GM18951 (cell line): ENCODE measurements around the gene EIPR1.

Source experiments
- POLR2A ChIP-seq: IDR thresholded peaks from 4 replicates; pipeline ENCODE4 v1.6.1; 2011; ENCODE audit warnings: mild to moderate bottlenecking; ENCODE audit not compliant: insufficient read length, insufficient read depth; ENCODE audit errors: extremely low read depth
- in situ Hi-C: fragments of 300-500 bp; cut with MboI; formaldehyde crosslinking; loops from one replicate; pipeline ENCODE4 v1.12.0; 2022; ENCODE audit warnings: low sequenced_read_pairs, mixed read lengths, inconsistent platforms; ENCODE audit not compliant: unreplicated experiment

The EIPR1 gene

DNA sequence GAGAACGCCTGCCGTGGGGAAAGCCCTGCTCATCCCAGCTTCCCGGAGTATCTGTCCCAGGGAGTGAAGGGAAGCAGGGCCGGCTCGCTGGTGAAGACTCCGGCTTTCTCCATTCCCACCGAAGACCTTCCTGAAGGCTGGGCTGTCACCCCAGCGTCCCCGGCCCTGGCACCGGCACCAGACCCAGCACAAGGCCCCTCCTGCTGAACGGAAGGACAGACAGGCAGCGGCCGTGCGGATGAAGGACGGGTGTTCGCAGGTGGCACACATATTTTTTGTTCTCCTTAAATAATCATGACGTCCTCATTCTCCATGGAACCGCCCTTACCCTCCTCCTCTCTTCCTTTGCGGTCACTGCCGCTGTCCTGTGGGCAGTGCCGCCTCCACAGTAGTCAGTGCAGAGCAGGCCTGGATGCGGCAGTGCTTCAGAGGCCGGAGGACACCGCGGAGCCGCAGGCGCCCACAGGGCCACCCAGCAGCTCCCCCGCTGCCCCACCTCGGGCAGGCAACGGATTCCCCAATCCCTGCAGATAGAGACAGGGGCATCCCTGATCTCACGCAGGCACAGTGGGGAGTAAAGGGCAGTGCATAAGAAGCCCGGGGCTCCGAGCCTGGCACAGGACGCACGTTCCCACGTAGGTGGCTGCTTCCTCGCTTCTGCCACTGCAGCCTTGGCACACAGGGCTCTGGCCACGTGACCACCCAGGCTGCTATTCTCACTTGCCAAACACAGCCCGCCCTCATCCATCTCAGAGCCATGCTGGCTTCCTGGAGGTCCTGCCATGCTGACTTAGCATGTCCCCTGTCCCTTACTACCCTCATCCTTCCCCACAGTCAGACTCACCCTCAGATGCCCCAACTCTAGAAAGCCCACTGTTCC is 229.7 kb downstream of the EIPR1 start:
- in situ Hi-C loops, result no loop called here

DNA sequence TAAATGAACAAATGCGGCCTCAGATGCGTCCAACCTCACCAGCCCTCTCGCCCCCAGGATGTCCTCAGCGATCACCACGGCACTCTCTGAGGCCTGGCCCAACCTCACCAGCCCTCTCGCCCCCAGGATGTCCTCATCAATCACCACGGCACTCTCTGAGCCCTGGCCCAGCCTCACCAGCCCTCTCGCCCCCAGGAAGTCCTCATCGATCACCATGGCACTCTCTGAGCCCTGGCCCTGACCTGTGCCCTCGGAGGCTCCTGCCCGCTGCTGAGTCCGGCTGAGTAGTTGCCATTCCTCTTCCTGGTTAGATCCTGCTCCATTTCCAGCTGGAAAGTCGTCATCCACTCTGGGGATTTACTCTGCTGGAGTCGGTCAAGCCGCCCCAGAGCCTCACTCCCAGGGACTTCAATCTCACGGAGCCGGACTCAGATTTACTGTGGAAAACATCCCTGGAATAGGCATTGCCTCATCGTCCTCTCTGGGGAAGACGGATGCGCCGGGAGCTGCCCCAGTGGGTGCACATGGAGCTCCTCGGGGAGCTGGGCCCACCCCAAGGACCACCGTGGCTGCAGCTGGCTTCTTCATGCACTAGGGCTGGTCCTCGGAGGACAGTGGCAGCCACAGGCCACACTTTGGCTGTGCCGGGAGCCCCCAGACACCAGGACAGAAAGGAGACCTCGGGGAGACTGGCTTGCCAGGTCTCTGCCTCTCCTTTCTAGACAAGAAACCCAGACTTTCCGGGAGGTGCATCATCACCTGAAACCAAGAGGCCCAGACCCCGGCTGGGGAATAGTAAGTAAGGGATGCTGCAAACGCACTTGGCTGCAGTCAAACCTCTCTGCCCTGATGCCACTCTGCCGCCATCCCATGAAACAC is 230.6 kb downstream of the EIPR1 start:
- in situ Hi-C loops, result no loop called here
- no peak for TF ChIP-seq POLR2A

More for the DNA sequence above, 229.7 kb downstream of the EIPR1 start:
- no peak for TF ChIP-seq POLR2A

DNA sequence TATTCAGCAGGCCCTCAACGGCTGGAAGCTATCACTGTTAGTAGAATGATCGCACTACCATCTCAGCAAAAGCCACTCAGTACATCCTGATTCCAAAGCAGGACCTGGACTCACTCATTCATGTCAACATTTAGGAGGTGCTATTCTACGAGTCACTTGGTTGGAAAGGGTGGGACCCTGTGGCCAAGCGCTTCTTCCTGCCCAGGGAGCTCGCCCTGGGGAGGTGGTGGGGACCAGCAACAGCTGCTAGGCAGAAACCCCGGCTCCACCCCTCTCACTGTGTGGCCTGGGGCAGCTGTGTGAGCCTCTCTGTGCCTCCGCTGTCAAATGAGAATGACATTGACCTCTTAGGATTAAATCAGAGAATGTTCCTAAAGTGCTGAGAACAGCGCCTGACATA is 231.4 kb downstream of the EIPR1 start:
- no peak for TF ChIP-seq POLR2A
- in situ Hi-C loops, result no loop called here

DNA sequence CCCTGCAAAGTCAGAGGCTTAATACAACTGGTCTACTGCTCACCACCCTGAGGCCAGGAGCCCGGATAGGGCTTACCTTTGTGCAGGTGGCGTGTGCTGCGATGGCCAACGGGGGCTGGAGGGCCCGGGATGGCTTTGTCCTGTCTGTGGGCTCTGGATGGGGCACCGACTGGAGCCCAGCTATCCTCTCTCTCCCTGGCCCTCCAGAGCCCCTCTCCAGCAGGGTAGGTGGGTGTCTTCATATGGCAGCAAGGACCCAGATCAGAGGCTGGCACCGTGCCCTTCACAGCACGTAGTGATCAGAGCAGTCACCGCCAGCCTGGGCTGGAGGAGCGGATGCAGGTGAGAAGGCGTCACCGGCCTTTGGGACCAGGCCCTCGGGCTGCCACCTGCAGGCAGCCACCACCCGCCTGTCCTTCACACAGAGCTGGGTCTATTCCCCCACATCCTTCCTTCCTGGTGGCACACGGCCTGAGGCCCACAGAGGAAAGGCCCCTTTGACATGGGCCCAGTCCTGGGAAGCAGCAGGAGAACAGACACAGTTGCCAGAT is 232.1 kb downstream of the EIPR1 start:
- in situ Hi-C loops, result no loop called here
- TF ChIP-seq POLR2A, result no peak

DNA sequence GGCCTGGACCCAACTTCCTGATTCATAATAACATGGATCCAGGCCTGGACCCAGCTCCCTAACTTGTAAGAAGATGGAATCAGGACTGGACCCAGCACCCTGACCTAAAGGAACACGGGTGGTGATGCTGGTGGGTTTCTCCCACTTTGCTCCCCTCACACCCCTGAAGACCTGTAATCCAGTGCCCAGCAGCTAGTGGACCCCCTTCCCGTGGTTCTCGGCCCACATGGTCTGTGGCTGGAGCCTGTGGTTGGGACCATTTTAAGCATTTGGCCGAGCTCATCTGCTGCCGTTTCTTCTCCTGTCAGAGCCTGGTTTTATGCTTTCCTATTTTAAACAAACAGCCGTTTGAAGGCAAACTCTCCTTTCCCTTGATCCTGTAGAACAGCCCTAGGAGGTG is 232.8 kb downstream of the EIPR1 start:
- TF ChIP-seq POLR2A, result no peak
- in situ Hi-C loops, result no loop called here

DNA sequence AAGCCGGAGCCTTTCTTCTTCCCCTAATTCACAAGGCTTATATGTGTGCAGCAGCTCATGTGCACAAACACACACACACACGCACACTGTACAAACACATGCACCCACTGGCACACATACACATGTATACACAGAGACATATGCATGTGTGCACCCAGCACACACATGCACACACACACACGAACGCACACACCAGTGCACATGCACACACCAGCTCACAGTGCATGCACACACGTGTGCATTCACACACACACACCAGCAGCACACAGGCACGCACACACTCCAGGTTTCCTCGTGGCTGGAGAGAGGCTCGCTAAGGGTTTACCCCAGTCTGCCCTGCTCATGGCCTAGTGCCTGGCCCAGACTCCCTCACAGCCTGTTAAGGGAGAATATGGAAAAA is 234.0 kb downstream of the EIPR1 start:
- no peak for TF ChIP-seq POLR2A
- in situ Hi-C loops, result no loop called here

DNA sequence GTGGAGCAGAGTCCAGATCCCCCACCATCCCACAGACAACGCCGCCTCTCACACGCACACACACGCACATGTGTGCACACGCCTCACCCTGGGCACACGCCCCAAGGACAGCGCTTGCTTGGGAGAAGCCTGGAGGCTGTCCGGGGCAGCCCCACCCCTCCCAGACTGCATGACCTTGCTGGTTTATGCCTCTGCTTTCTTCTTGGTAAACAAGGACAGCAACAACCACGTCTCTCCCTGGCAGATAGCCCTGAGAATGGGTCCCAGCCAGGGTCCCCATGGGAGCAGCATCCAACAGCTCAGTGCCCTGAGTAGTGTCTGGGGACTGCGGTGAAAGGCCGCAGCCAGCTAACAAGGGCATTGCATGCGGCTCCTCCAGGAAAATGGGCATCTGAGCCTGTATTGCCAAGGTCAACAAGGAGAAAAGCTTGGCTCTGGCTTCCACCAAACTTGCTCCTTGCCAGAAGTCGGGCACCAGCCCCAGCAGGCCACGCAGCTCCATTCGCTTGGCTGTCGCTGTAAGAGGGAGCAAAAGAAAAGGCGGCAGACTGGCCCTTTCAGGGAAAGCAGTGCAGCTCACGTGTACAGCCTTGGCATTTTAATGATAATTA is 234.6 kb downstream of the EIPR1 start:
- no peak for TF ChIP-seq POLR2A
- in situ Hi-C loops, result no loop called here

DNA sequence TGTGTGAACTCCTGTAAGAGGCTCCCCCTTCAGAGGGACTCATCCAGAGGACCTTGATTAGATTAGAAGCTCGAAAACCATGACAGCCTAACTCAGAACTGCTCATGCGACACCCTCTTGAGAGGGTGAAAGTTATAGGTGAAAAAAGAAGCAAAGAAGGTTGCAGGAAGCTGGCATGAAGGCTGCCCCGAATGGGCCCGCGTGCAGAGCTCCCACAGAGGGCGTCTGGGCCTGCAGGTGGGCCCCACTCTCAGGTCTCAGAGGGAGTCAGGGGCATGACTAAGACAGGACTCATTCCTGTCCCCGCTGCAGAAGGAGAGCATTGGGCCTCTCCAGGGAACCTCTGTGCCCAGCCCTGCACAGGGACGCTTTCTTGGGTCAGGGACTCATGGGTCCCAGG is 235.4 kb downstream of the EIPR1 start:
- no peak for TF ChIP-seq POLR2A
- in situ Hi-C loops, result no loop called here

DNA sequence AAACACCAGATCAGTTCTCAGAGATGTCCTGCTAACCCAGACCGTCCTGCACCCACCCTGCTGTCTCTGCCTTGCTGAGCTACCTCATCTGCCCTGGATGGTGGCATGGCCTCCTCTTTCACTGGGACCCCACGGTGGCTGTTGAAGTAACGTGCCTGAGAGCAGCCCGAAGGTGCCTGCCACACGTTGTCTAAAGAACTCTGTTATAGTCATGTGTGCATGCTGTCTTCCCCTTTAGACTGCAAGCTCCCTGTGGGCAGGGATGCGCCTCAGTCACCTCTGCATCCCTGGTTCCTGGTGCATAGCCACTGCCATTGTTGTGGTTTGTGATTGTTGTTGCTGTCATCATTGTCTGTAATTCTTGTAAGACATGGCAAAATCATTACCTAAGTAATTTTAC is 235.9 kb downstream of the EIPR1 start:
- no peak for TF ChIP-seq POLR2A
- in situ Hi-C loops, result no loop called here

DNA sequence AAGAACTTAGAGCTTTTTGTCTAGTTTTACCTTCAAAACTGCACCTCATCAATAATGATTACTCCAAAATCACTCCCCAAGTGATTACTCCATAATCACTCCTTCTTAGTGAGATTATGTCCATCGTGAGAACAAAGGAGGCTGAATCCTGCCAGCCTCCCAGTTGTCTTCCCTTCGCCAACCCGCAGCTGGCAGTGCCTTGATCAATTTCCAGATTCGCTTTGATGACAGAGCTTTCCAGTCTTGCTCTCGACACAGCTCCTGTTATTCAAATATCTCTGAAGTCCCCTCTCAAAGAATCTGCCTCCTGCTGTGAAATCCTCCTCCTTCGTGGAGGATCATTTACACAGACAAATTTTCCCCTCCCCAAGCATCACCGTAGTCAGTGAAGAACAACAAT is 237.7 kb downstream of the EIPR1 start:
- in situ Hi-C loops, result no loop called here
- TF ChIP-seq POLR2A, result no peak
